HTERT RPE-1 (cell line): ENCODE results near the gene ALB.
"Not testable (repeated sequence)": the region's sequence is repeated elsewhere in the genome, so short reads cannot be mapped to it uniquely, and the experiment has no call there.

Experiments
- in situ Hi-C: fragments of 300-500 bp; cut with MboI; formaldehyde crosslinking; loops from 4 replicates; pipeline ENCODE4 v1.14.3; 2020; ENCODE audit warnings: low sequenced_read_pairs

ALB gene

GRCh38 chr4:73404042-73404441 lies at the start of gene ALB:
Gene ALB, plus strand, starts transcription at chr4:73404287. Its CDS starts 41 bp downstream, at chr4:73404328.
- in situ Hi-C loops = no loop called here

GRCh38 chr4:73357174-73357573 lies 46.9 kb upstream of the ALB start:
- in situ Hi-C loops = not testable (repeated sequence)

GRCh38 chr4:73369506-73370199 lies 34.4 kb upstream of the ALB start:
- in situ Hi-C loops = not testable (repeated sequence)

- in situ Hi-C loops = no loop called here
Observed at GRCh38 chr4:73375328-73375741, 28.8 kb upstream of the ALB start.

GRCh38 chr4:73376251-73376650 lies 27.8 kb upstream of the ALB start:
- in situ Hi-C loops = no loop called here

GRCh38 chr4:73376976-73377375 lies 27.1 kb upstream of the ALB start:
- in situ Hi-C loops = no loop called here

- in situ Hi-C loops = no loop called here
Observed at GRCh38 chr4:73378887-73379286, 25.2 kb upstream of the ALB start.

- in situ Hi-C loops = no loop called here
Observed at GRCh38 chr4:73379946-73380345, 24.1 kb upstream of the ALB start.

- in situ Hi-C loops = no loop called here
Observed at GRCh38 chr4:73381214-73381613, 22.9 kb upstream of the ALB start.

GRCh38 chr4:73383452-73383851 lies 20.6 kb upstream of the ALB start:
- in situ Hi-C loops = no loop called here

- in situ Hi-C loops = no loop called here
Observed at GRCh38 chr4:73387552-73387951, 16.5 kb upstream of the ALB start.

- in situ Hi-C loops = no loop called here
Observed at GRCh38 chr4:73388887-73389286, 15.2 kb upstream of the ALB start.

- in situ Hi-C loops = not testable (repeated sequence)
Observed at GRCh38 chr4:73389663-73390062, 14.4 kb upstream of the ALB start.

GRCh38 chr4:73391774-73392173 lies 12.3 kb upstream of the ALB start:
- in situ Hi-C loops = no loop called here

GRCh38 chr4:73392936-73393335 lies 11.2 kb upstream of the ALB start:
- in situ Hi-C loops = no loop called here

- in situ Hi-C loops = no loop called here
Observed at GRCh38 chr4:73396304-73396703, 7.8 kb upstream of the ALB start.

- in situ Hi-C loops = no loop called here
Observed at GRCh38 chr4:73396993-73397972, 6.8 kb upstream of the ALB start.

GRCh38 chr4:73401412-73401811 lies 2.7 kb upstream of the ALB start:
- in situ Hi-C loops = no loop called here

- in situ Hi-C loops = no loop called here
Observed at GRCh38 chr4:73404457-73404856, 370 bp downstream of the ALB start.

GRCh38 chr4:73405138-73405537 lies 1.1 kb downstream of the ALB start:
- in situ Hi-C loops = no loop called here

GRCh38 chr4:73406548-73406875 lies 2.4 kb downstream of the ALB start:
- in situ Hi-C loops = no loop called here

GRCh38 chr4:73407227-73407673 lies 3.2 kb downstream of the ALB start:
- in situ Hi-C loops = no loop called here
